IPS DF 4.7 (cell line): ENCODE results near the gene NDUFB11.
"Not testable (repeated sequence)": the region's sequence is repeated elsewhere in the genome, so short reads cannot be mapped to it uniquely, and the experiment has no call there.

Experiments
- DNase-seq: peaks from one replicate; pipeline ENCODE4 v3.0.0-alpha.2; 2013; ENCODE audit warnings: low spot score; ENCODE audit errors: extremely low read depth

The NDUFB11 gene

GRCh38 chrX:47146936-47147859 lies 2.7 kb upstream of the NDUFB11 start:
- no peak for DNase-seq

DNA sequence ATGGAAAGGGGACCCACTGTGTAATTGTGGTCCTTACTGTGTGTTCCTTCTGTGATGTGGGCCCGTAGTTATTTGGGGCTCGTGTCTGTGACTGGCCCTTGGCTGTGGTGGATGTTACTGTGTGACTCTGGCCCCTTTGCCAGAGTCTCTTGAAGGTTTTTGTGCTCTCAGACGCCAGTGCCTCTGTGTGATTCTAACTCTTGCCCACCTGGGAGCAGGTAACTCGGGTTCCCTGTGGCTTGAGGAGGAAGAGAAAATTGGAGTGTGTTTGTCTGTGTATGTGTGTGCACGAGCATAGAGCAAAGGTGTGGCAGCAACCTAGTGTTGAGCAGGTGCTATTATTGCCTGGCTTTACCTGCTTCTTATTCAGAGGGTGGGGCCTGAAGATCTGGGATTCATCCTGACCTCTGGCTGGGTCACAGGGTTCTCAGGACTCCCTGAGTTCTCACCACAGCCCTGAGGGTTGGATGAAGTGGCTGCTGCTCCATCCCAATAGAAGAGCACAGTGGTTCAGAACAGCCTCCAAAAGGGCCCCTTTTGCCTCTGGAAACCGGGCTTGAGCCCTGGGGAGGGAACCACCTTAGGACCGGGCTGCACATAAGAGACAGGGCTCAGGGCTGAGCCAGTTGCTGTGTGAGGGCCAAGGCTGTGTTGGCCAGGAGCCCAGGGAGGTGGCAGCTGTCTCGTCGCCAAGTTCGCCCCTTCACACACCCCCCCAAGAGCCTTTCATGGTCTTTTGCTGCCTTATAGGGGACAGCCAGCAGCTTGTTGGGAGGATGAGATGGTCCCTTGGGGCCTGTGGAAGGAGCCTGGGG lies 1.8 kb upstream of the NDUFB11 start:
- DNase-seq: no peak

GRCh38 chrX:47145395-47146120 lies 1.1 kb upstream of the NDUFB11 start:
- no peak for DNase-seq

DNA sequence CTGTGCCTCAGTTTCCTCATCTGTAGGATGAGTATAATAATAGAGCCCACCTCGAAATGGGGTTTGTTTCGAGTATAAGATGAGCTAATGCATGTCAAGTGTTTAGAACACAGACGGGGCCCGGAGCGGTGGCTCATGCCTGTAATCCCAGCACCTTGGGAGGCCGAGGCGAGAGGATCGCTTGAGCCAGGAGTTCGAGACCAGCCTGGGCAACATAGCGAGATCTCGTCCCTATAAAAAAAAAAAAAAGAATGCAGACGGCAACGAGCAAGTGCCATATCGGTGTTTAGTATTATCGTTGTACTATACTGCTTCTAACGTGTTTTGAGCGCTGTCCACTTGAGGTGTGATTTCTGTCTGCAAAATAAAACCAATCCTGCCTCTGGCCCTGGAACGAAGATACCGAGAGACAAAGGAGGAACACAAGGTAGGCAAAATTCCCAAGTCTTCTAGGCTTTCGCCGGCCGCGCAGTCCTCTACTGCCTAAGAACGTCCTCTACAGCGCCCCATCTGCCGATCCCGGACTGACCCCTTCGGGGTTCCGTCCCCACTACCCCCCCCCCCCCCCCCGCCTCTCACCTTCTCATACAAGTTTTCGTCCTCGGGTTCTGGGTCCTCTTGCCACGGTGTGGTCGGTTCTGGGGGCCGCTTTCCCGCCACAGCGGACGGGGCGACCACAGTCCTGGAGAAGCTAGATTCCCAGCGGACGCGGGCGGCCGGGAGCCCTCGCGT lies 442 bp downstream of the NDUFB11 start:
- no peak for DNase-seq

GRCh38 chrX:47138171-47138570 lies 6.3 kb downstream of the NDUFB11 start:
- no peak for DNase-seq

DNA sequence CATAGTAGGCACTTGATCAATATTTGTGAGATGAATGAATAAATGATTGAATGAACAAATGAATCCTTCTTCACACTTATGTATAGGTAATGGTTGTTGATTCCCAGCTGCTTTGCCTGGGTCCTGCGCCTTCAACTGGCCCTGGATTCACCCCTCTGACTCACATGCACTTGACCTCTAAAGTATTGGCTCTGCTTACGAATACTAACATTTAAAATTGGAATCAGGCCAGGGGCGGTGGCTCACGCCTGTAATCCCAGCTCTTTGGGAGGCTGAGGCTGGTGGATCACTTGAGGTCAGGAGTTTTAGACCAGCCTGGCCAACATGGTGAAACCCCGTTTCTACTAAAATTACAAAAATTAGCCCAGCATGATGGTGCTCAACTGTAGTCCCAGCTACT lies 8.9 kb downstream of the NDUFB11 start:
- not testable (repeated sequence) for DNase-seq

DNA sequence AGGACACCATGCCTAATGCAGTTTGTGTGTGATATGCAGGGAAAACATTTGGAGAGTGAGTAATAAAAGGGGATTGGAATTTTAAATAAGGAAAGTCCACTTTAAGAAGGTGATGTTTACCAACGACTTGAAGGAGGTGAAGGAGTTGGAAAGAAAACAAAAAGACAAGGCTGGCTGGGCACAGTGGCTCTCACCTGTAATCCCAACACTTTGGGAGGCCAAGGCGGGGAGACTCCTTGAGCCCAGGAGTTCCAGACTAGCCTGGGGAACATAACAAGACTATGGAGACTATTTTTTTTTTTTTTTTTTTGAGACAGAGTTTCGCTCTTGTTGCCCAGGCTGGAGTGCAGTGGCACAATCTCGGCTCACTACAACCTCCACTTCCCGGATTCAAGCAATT lies 11.0 kb downstream of the NDUFB11 start:
- DNase-seq: no peak

DNA sequence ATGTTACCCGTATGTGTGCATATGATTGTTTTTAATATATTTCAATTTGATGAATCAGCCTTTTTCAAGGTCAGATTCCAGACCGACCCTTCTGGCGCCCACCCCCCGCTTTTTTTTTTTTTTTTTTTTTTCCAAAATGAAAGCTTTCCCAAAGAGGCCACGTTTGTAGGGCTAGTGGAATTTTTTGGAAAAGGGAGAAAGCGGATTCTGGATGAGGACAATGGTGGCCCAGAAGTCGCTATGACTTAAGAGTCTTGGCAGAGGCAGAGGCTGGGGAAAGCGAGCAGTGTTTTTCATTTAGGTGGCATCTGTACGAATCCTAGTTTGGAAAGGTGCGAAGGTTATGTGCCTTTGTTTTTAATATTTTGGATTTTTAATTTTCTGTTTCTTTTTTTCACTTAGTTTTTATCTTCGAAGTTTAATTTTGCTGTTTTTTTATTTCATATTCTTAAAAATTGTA lies 14.6 kb downstream of the NDUFB11 start:
- DNase-seq: no peak

GRCh38 chrX:47129157-47129898 lies 15.2 kb downstream of the NDUFB11 start:
- DNase-seq: peak; percentile 71

DNA sequence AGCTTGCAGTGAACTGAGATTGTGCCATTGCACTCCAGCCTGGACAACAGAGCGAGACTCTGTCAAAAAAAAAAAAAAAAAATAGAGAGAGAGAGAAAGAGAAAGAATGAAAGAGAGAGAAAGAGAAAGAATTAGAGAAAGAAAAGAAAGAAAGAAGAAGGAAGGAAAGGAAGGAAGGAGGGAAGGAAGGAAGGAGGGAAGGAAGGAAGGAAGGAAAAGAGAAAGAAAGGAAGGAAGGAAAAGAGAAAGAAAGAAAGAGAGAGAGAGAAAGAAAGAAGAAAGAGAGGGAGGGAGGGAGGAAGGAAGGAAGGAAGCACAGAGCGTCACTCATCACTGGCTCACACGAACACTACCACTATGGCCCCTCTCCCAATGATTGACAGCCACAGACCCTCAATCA lies 20.0 kb downstream of the NDUFB11 start:
- DNase-seq: not testable (repeated sequence)

GRCh38 chrX:47116551-47117110 lies 27.9 kb downstream of the NDUFB11 start:
- DNase-seq: not testable (repeated sequence)

DNA sequence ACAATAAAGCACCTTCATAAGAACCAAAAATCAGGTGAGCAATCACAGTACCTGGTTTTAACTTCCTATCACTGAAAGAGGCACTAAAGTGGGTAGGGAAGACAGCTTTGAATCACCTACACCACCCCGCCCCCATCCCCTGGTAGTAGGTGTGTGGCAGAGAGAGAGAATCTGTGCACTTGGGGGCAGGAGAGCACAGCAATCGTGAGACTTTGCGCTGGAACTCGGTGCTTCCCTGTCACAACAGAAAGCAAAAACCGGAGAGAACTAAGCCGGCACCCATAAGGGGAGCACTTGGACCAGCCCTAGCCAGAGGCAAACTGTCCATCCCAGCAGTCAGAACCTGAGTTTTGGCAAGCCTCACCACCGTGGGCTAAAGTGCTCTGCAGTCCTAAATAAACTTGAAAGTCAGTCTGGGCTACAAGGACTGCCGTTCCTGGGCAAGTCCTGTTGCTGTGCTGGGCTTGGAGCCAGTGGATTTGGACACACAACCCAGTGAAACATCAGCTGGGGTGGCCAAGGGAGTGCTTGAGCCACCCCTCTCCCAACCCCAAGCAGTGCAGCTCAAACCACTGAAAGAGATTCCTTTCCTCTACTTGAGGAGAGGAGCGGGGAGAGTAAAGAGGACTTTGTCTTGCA lies 32.1 kb downstream of the NDUFB11 start:
- DNase-seq: no peak

DNA sequence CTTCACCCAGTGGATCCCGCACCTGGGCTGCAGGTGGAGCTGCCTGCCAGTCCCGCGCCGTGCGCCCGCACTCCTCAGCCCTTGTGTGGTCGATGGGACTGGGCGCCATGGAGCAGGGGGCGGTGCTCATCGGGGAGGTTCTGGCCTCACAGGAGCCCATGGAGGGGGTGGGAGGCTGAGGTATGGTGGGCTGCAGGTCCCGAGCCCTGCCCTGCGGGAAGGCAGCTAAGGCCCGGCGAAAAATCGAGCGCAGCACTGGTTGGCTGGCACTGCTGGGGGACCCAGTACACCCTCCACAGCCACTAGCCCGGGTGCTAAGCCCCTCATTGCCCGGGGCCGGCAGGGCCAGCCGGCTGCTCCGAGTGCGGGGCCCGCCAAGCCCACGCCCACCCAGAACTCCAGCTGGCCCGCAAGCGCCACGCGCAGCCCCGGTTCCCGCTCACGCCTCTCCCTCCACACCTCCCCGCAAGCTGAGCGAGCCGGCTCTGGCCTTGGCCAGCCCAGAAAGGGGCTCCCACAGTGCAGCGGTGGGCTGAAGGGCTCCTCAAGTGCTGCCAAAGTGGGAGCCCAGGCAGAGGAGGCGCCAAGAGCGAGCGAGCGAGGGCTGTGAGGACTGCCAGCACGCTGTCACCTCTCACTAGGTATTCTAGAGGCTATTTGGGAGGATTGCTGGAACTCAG lies 33.4 kb downstream of the NDUFB11 start:
- DNase-seq: not testable (repeated sequence)

GRCh38 chrX:47101206-47101605 lies 43.3 kb downstream of the NDUFB11 start:
- DNase-seq: no peak

DNA sequence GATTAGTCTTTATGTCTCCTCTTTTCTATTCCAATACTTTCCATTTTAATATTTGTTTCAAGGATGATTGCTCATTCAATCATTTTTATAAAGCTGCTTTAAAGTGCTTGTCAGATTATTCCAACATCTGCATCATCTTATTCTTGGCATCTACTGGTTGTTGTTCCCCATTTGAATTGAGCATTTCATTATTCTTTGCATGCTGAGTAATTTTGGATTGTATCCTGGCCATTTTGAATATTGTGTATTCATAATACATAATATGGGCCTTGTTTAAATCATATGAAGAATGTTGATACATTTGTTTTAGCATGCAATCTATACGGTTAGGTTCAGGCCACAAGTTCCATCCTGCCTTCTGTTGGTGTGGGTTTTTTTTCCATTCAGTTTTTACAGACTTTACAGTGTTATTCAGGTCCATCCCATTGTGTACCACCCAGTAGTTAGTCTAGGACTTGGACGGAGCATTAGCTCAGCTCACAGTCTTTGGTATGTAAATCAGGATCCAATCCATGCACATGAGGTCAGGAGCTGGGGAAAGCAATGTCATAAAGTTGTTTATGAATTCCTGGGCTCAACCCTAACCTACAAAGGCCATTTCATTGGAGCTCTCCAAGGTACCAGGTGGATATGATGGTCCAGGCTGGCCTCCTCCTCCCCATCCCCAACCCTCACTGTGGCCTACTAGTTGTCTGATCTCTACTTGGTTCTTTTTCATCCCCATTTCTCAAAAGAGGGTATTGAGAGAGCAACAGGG lies 46.0 kb downstream of the NDUFB11 start:
- no peak for DNase-seq

GRCh38 chrX:47097018-47097417 lies 47.5 kb downstream of the NDUFB11 start:
- DNase-seq: no peak

DNA sequence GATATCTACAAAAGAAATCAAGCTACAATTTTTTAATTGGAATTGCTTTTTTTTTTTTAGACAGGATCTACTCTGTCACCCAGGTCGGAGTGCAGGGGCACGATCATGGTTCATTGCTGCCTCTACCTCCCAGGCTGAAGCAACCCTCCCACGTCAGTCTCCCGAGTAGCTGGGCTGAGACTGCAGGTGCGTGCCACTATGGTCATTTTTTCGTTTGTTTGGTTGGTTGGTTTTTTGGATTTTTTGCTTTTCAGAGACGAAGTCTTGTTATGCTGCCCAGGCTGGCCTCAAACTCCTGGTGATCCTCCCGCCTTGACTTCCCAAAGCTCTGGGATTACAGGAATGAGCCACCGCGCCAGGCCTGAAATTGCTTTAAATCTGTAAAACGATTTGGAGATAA lies 50.6 kb downstream of the NDUFB11 start:
- no peak for DNase-seq

DNA sequence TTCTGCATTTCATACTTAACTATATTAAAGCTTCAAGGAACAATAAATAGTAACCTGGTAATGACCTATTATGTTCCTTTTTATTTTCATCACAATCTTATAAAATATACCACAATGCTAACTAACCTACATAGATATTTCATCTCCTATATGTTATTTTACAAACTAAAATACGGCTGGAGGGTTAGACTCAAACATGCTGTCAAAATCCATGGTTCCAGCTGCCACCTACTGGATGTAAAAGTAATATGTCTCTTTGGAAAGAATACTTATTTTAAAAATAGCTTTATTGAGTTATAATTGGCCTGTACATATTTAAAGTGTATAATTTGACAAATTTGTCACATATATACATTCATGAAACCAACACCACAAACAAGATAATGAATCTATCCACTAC lies 51.3 kb downstream of the NDUFB11 start:
- DNase-seq: no peak
